DOHH2 (cell line): ENCODE data around the gene DTHD1.

ENCODE experiments used
- H3F3A ChIP-seq: fragments of 200-600 bp; sonication (generic), shearing (Covaris generic); 2 replicates; pipeline ENCODE4 v1.6.0; 2016; ENCODE audit warnings: antibody characterized with exemption, mild to moderate bottlenecking; ENCODE audit not compliant: control insufficient read depth, insufficient read depth
- H3K27ac ChIP-seq: fragments of 200-600 bp; sonication (generic); 2 replicates; pipeline ENCODE4 v1.5.1; 2014; ENCODE audit warnings: low read depth, mild to moderate bottlenecking, low read length, moderate library complexity
- H3K27me3 ChIP-seq: fragments of 200-600 bp; sonication (generic); 2 replicates; pipeline ENCODE4 v1.6.1; 2014; ENCODE audit warnings: mild to moderate bottlenecking, low read length, mixed read lengths; ENCODE audit not compliant: control insufficient read depth
- H3K36me3 ChIP-seq: fragments of 200-600 bp; sonication (generic); 2 replicates; pipeline ENCODE4 v1.6.1; 2014; ENCODE audit warnings: mild to moderate bottlenecking, low read length, moderate library complexity, mixed read lengths; ENCODE audit not compliant: control insufficient read depth
- H3K4me1 ChIP-seq: fragments of 200-600 bp; sonication (generic); 2 replicates; pipeline ENCODE4 v1.6.1; 2014; ENCODE audit warnings: mild to moderate bottlenecking, low read length, mixed read lengths; ENCODE audit not compliant: control insufficient read depth
- H3K4me2 ChIP-seq: fragments of 200-600 bp; sonication (generic); 2 replicates; pipeline ENCODE4 v1.6.0; 2014; ENCODE audit warnings: mild to moderate bottlenecking, low read length, moderate library complexity
- H3K4me3 ChIP-seq: fragments of 200-600 bp; sonication (generic); 2 replicates; pipeline ENCODE4 v1.5.1; 2014; ENCODE audit warnings: mild to moderate bottlenecking, low read length, mixed read lengths
- H3K79me2 ChIP-seq: fragments of 200-600 bp; sonication (generic); 2 replicates; pipeline ENCODE4 v1.6.1; 2014; ENCODE audit warnings: mild to moderate bottlenecking, low read length, mixed read lengths; ENCODE audit not compliant: control insufficient read depth
- H3K9me2 ChIP-seq: fragments of 200-600 bp; sonication (generic); replicated peaks from 2 replicates; pipeline ENCODE4 v1.6.1; 2014; ENCODE audit warnings: mild to moderate bottlenecking, low read length, mixed read lengths; ENCODE audit not compliant: control insufficient read depth
- H3K9me3 ChIP-seq: fragments of 200-600 bp; sonication (generic); 2 replicates; pipeline ENCODE4 v1.6.1; 2014; ENCODE audit warnings: antibody characterized with exemption, low read length, mixed read lengths; ENCODE audit not compliant: control insufficient read depth, insufficient read depth
- H4K20me1 ChIP-seq: fragments of 200-600 bp; sonication (generic); 2 replicates; pipeline ENCODE4 v1.6.0; 2014; ENCODE audit warnings: low read depth, mild to moderate bottlenecking, antibody characterized with exemption, low read length, moderate library complexity; ENCODE audit not compliant: control insufficient read depth, insufficient read depth
- CTCF ChIP-seq: fragments of 200-600 bp; sonication (generic); IDR thresholded peaks from one replicate; pipeline ENCODE4 v1.5.1; 2014; ENCODE audit warnings: antibody characterized with exemption, mild to moderate bottlenecking, low read depth, low read length; ENCODE audit not compliant: poor library complexity, severe bottlenecking
- EZH2phosphoT487 ChIP-seq: fragments of 200-600 bp; sonication (generic); IDR thresholded peaks from 2 replicates; pipeline ENCODE4 v1.6.1; 2017; ENCODE audit warnings: borderline replicate concordance, mild to moderate bottlenecking, antibody characterized with exemption, low read length, moderate library complexity, mixed read lengths

DTHD1 gene

GRCh38 chr4:36249610-36250009 lies 31.8 kb upstream of the DTHD1 start:
- Histone ChIP-seq H3K4me2 (no peak overlapping the region), H3K4me3 (no peak overlapping the region), H3F3A (no peaks in the 10 kb centered on the region), H3K27me3 (peaks cover 3% of the 10 kb centered on the region; the same call in 1 of the 2 replicates), H3K4me1 (no peaks in the 10 kb centered on the region), H4K20me1 (no peaks in the 10 kb centered on the region), H3K27ac (no peak overlapping the region), H3K36me3 (no peaks in the 10 kb centered on the region), H3K9me3 (no peaks in the 10 kb centered on the region), H3K79me2 (no peaks in the 10 kb centered on the region), H3K9me2 (no peaks in the 10 kb centered on the region)
- TF ChIP-seq CTCF (no peak), EZH2phosphoT487 (no peak)

- TF ChIP-seq EZH2phosphoT487 (no peak), CTCF (no peak)
- H3K27me3 ChIP-seq = no peaks in the 10 kb centered on the region
- H3K4me3 ChIP-seq = no peak overlapping the region
- H3K4me2 ChIP-seq = no peak overlapping the region
- no peaks in the 10 kb centered on the region for H3K4me1 ChIP-seq
- H3F3A ChIP-seq = no peaks in the 10 kb centered on the region
- no peaks in the 10 kb centered on the region for H3K9me3 ChIP-seq
- H3K9me2 ChIP-seq = no peaks in the 10 kb centered on the region
- H3K79me2 ChIP-seq = no peaks in the 10 kb centered on the region
- no peaks in the 10 kb centered on the region for H4K20me1 ChIP-seq
- no peaks in the 10 kb centered on the region for H3K36me3 ChIP-seq
- H3K27ac ChIP-seq = no peak overlapping the region
Observed at GRCh38 chr4:36251983-36252382, 29.4 kb upstream of the DTHD1 start.

GRCh38 chr4:36254371-36254770 lies 27.0 kb upstream of the DTHD1 start:
- Histone ChIP-seq H3K4me1 (no peaks in the 10 kb centered on the region), H3K27me3 (no peaks in the 10 kb centered on the region), H3K4me3 (no peak overlapping the region), H3K9me3 (no peaks in the 10 kb centered on the region), H3K4me2 (no peak overlapping the region), H4K20me1 (no peaks in the 10 kb centered on the region), H3K36me3 (no peaks in the 10 kb centered on the region), H3F3A (no peaks in the 10 kb centered on the region), H3K9me2 (no peaks in the 10 kb centered on the region), H3K79me2 (no peaks in the 10 kb centered on the region), H3K27ac (no peak overlapping the region)
- TF ChIP-seq CTCF = no peak
- no peak for TF ChIP-seq EZH2phosphoT487

GRCh38 chr4:36255577-36255976 lies 25.8 kb upstream of the DTHD1 start:
- Histone ChIP-seq H4K20me1 (no peaks in the 10 kb centered on the region), H3F3A (no peaks in the 10 kb centered on the region), H3K79me2 (no peaks in the 10 kb centered on the region), H3K27ac (no peak overlapping the region), H3K4me3 (no peak overlapping the region), H3K9me3 (no peaks in the 10 kb centered on the region), H3K4me1 (no peaks in the 10 kb centered on the region), H3K9me2 (no peaks in the 10 kb centered on the region), H3K27me3 (no peaks in the 10 kb centered on the region), H3K36me3 (no peaks in the 10 kb centered on the region), H3K4me2 (no peak overlapping the region)
- TF ChIP-seq EZH2phosphoT487 = no peak
- TF ChIP-seq CTCF = no peak
